Uterus (tissue), 4 donors: ENCODE measurements around the gene USP44. TPM values are rescaled to one million over a fixed set of nuclear protein-coding genes. Genes with fewer than 3 reads are reported as not detected.

Experiments used
- DNase-seq, 2 donors: peaks; one replicate each; pipeline ENCODE4 v3.0.0-alpha.2; 2019 to 2020
- H3K27ac ChIP-seq, 2 donors: fragments of 200-600 bp; sonication (generic); 1 replicate in 1 of 2; 2 replicates in 1 of 2; pipeline ENCODE4 v1.5.1; 2016 to 2018
- H3K27me3 ChIP-seq, 2 donors: fragments of 200-600 bp; sonication (generic); one replicate each; pipeline ENCODE4 v1.5.1; 2018 to 2019; ENCODE audit warnings: control low read depth in 1 of 2
- H3K36me3 ChIP-seq, 2 donors: fragments of 200-600 bp; sonication (generic); one replicate each; pipeline ENCODE4 v1.5.1; 2019; ENCODE audit warnings: control low read depth in 1 of 2
- H3K4me1 ChIP-seq, 2 donors: fragments of 200-600 bp; sonication (generic); one replicate each; pipeline ENCODE4 v1.5.1; 2018 to 2019; ENCODE audit warnings: control low read depth in 1 of 2
- H3K4me3 ChIP-seq, 2 donors: fragments of 200-600 bp; sonication (generic); 1 replicate in 1 of 2; 2 replicates in 1 of 2; pipeline ENCODE4 v1.5.1; 2018 to 2019; ENCODE audit warnings: mild to moderate bottlenecking in 1 of 2
- H3K9me3 ChIP-seq, 2 donors: fragments of 200-600 bp; sonication (generic); one replicate each; pipeline ENCODE4 v1.5.1; 2019; ENCODE audit warnings: control low read depth in 1 of 2
- CTCF ChIP-seq, 4 experiments: fragments of 200-600 bp in 2 of 4; fragments of 450-650 bp in 2 of 4; sonication (generic) in 2 of 4; IDR thresholded peaks; one replicate each; pipeline ENCODE4 v1.5.1; 2016 to 2019; ENCODE audit warnings: antibody characterized with exemption in 4 of 4, mild to moderate bottlenecking in 2 of 4, moderate library complexity in 1 of 4
- POLR2A ChIP-seq, 2 donors: fragments of 450-650 bp; IDR thresholded peaks; one replicate each; pipeline ENCODE4 v1.6.1; 2016; ENCODE audit warnings: antibody characterized with exemption in 2 of 2, mild to moderate bottlenecking in 1 of 2, moderate library complexity in 1 of 2
- intact Hi-C: fragments of 100-400 bp; cut with DNase I; formaldehyde crosslinking; loops from one replicate; pipeline ENCODE4 v1.15.1; 2023; ENCODE audit warnings: low total_unique reads
- total RNA-seq, 4 donors: library from RNA; depleted of rRNA in 3 of 4; stranded (reverse); fragments of >200 nt in 3 of 4; gene quantifications; one replicate each; pipeline versions ENCODE4 v1.1.0 to v1.2.4, GENCODE V29; 2014 to 2023
- donor health status: DM: yes; HTN: yes; CAD: no.

The USP44 gene
- total RNA-seq, 4 donors from 2014 or later: 2.6 to 7.7 (median 5.0) TPM

DNA sequence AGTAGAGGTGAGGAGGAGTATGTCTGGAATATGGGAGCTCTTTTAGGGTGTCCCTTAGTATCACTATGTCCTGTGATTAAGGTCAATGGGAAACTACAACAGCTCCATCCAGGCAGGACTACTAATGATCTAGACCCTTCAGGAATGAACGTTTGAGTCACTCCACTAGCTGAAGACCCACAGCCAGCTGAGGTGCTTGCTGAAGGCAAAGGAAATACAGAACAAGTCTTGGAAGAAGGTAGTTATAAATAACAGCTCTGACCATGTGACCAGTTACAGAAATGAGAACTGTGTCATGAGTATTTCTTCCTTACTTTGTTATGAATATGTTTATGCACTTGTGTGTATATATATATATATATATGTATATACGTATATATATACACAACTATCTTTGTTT lies 40.5 kb upstream of the USP44 start:
- no peaks in the 10 kb centered on the region for H3K27me3 ChIP-seq
- TF ChIP-seq POLR2A (IDR thresholded peaks at IDR 0.05) (no peak), CTCF (IDR thresholded peaks at IDR 0.05) (no peak)
- DNase-seq: no peak
- no peaks in the 10 kb centered on the region for H3K4me1 ChIP-seq
- no peaks in the 10 kb centered on the region for H3K36me3 ChIP-seq
- intact Hi-C loops: no loop called here
- no peak overlapping the region for H3K27ac ChIP-seq
- no peak overlapping the region for H3K4me3 ChIP-seq
- no peaks in the 10 kb centered on the region for H3K9me3 ChIP-seq

- intact Hi-C loops: no loop called here
- Histone ChIP-seq H3K27me3 (no peaks in the 10 kb centered on the region), H3K4me3 (no peak overlapping the region), H3K36me3 (no peaks in the 10 kb centered on the region), H3K4me1 (no peaks in the 10 kb centered on the region), H3K27ac (no peak overlapping the region), H3K9me3 (no peaks in the 10 kb centered on the region)
- no peak for TF ChIP-seq POLR2A (IDR thresholded peaks at IDR 0.05)
- DNase-seq: no peak
Measured at GRCh38 chr12:95590775-95591174, 39.5 kb upstream of the USP44 start.

DNA sequence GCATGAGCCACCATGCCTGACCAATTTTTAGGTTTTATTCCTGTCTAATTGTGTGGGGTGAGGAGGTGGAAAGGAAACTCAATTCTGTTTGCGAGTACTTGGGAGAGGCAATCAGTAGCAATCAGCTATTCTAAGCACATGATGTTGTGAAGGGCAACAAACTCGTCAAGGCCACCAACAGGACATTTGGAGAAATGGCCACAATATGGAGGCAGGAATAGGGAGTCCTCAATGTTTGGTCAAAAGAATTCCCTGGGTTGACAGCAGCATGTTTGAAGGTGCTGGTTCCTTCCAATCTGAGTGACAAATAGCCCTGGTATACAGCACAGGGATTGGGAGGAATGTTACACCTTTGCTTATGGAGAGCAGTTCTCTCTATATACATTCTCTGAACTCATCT lies 32.7 kb upstream of the USP44 start:
- Histone ChIP-seq H3K4me1 (no peaks in the 10 kb centered on the region), H3K27me3 (no peaks in the 10 kb centered on the region), H3K4me3 (no peak overlapping the region), H3K27ac (no peak overlapping the region), H3K9me3 (no peaks in the 10 kb centered on the region), H3K36me3 (no peaks in the 10 kb centered on the region)
- intact Hi-C loops: no loop called here
- no peak for DNase-seq
- TF ChIP-seq CTCF (IDR thresholded peaks at IDR 0.05) (no peak), POLR2A (IDR thresholded peaks at IDR 0.05) (no peak)

GRCh38 chr12:95582230-95583058 lies 31.2 kb upstream of the USP44 start:
- no peaks in the 10 kb centered on the region for H3K9me3 ChIP-seq
- H3K4me1 ChIP-seq: no peaks in the 10 kb centered on the region
- H3K36me3 ChIP-seq: no peaks in the 10 kb centered on the region
- no peak overlapping the region for H3K27ac ChIP-seq
- H3K27me3 ChIP-seq: no peaks in the 10 kb centered on the region
- H3K4me3 ChIP-seq: no peak overlapping the region
- intact Hi-C loops: no loop called here
- DNase-seq: no peak
- TF ChIP-seq CTCF (IDR thresholded peaks at IDR 0.05) (peak; percentile 28 to 53 (median 44)), POLR2A (IDR thresholded peaks at IDR 0.05) (no peak)

DNA sequence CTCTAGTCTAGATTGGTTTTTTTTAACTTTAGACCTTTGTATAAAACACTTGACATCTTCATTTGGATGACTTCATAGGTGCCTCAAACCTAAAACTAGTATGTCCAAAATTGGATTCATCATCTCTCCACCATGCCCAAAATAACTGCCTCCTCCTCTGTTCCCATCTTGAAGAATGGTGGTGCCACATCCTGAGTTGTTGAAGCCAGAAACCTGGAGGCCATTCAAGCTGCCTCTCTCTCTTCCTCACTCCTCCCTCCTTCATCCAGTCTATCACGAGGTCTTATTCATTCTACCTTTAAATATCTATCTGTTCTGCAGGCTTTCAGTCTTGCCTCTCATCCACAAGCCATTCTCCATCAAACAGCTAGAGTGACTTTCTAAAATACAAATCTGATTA lies 26.5 kb upstream of the USP44 start:
- Histone ChIP-seq H3K9me3 (no peaks in the 10 kb centered on the region), H3K4me1 (no peaks in the 10 kb centered on the region), H3K27ac (no peak overlapping the region), H3K27me3 (no peaks in the 10 kb centered on the region), H3K36me3 (no peaks in the 10 kb centered on the region), H3K4me3 (no peak overlapping the region)
- intact Hi-C loops: loop anchor here (5.0 kb wide), 1 partner anchor 234 kb away; no protein-coding TSS in a partner anchor
- no peak for TF ChIP-seq CTCF (IDR thresholded peaks at IDR 0.05)
- TF ChIP-seq POLR2A (IDR thresholded peaks at IDR 0.05): no peak
- no peak for DNase-seq
